ENCODE measurements around the gene SETMAR.

The SETMAR gene

GRCh38 chr3:4355401-4356219, 52.4 kb downstream of the SETMAR start:
- no peak for DNase-seq

GRCh38 chr3:4356220-4356540, 53.0 kb downstream of the SETMAR start:
- no peak for DNase-seq

GRCh38 chr3:4356546-4357410, 53.6 kb downstream of the SETMAR start:
- DNase-seq: no peak

DNA sequence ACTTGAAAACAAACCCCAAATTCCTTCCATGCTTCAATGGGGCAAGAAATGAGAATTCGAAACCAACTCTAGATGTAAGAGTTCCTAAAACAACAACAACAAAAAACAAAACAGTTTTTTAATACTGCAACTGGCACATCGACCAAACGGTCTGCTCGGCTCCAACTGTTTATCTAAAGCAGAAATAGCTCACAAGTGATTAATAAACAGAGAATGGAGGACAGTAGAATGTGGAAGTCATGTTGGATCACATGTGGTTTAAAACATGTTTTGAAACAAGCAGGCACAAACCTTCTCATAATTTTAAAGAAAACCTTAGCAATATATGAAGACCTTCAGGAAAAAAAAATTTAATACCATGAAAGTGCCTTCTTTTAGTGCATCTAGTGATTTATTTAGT, 55.1 kb downstream of the SETMAR start:
- no peak for DNase-seq

DNA sequence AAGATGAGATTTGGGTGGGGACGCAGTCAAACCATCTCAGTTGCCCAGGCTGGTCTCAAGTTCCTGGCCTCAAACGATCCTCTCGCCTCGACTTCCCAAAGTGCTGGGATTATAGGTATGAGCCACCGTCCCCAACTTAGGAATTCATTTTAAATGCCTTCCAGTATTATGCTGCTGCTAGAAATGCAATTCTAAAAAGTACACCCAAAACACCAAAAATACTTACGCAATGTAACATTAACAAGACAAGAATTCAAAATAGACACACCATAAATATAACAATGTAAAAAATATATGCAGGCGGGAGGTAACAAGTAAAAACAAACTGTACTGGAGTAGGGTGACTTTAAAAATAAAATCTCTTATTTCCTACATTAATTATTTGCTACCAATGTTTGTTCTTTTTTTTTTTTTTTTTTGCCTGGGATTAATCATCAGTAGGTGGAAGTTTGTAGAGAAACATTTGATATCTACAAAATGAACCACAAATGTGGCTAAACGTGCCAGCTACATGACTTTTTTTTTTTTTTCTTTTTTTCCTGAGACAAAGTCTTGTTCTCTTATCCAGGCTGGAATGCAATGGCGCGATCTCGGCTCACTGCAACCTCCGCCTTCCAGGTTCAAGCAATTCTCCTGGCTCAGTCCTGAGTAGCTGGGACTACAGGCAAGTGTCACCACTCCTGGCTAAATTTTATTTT, 56.8 kb downstream of the SETMAR start:
- DNase-seq: no peak

DNA sequence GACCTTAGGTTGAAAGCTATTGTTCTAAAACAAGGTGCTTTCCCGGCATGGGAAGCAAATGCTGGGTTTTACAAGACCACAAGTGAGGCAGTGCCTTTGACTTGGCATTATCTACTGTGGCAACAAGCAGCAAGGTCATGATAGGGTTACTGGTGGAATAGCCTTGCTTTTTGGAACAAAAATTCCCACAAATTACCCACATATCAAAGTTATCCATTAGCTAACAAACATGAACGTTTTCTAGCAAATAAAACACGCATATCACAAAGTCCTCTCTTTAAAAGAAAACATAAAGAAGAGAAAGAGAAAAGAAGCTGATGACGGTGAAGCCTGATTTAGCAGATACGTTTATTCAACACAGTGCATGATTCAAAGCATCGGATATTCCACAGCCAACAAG, 57.6 kb downstream of the SETMAR start:
- no peak for DNase-seq

GRCh38 chr3:4362523-4362922, 59.4 kb downstream of the SETMAR start:
- no peak for DNase-seq

All from GOT3 (cell line).